ENCODE data around the gene SPOCK1. TPM values are rescaled to one million over a fixed set of nuclear protein-coding genes. Genes with fewer than 3 reads are reported as not detected.

The SPOCK1 gene
- total RNA-seq, 1 donor from 2014 or later, result 19.6 TPM

- intact Hi-C loops (cut with DNase I), result no loop called here
- DNase-seq, result no peak
- no peak for ATAC-seq (ENCODE audit: poor library complexity)
These were observed 202.8 kb downstream of the SPOCK1 start for GRCh38 chr5:137296213-137296781.

- DNase-seq (no peak), ATAC-seq (ENCODE audit: poor library complexity) (no peak)
- intact Hi-C loops (cut with DNase I), result no loop called here
These were observed 204.5 kb downstream of the SPOCK1 start for GRCh38 chr5:137294604-137295003.

- ATAC-seq (ENCODE audit: poor library complexity), result no peak
These were observed 206.6 kb downstream of the SPOCK1 start for GRCh38 chr5:137292461-137293027.

GRCh38 chr5:137291436-137291835, 207.7 kb downstream of the SPOCK1 start:
- intact Hi-C loops (cut with DNase I), result no loop called here
- DNase-seq (no peak), ATAC-seq (ENCODE audit: poor library complexity) (no peak)

More at GRCh38 chr5:137292461-137293027, 206.6 kb downstream of the SPOCK1 start:
- DNase-seq, result no peak
- intact Hi-C loops (cut with DNase I), result no loop called here

- intact Hi-C loops (cut with DNase I), result no loop called here
- no peak for DNase-seq
These were observed 208.1 kb downstream of the SPOCK1 start for GRCh38 chr5:137291031-137291430.

GRCh38 chr5:137290373-137290772, 208.8 kb downstream of the SPOCK1 start:
- DNase-seq, result no peak
- intact Hi-C loops (cut with DNase I), result no loop called here
- no peak for ATAC-seq (ENCODE audit: poor library complexity)

More at GRCh38 chr5:137291031-137291430, 208.1 kb downstream of the SPOCK1 start:
- no peak for ATAC-seq (ENCODE audit: poor library complexity)

- ATAC-seq (ENCODE audit: poor library complexity) (no peak), DNase-seq (no peak)
- intact Hi-C loops (cut with DNase I), result no loop called here
These were observed 209.3 kb downstream of the SPOCK1 start for GRCh38 chr5:137289856-137290255.

- DNase-seq, result no peak
- intact Hi-C loops (cut with DNase I), result no loop called here
- no peak for ATAC-seq (ENCODE audit: poor library complexity)
These were observed 211.6 kb downstream of the SPOCK1 start for GRCh38 chr5:137287569-137287968.

GRCh38 chr5:137286025-137286610, 213.0 kb downstream of the SPOCK1 start:
- no peak for DNase-seq
- ATAC-seq (ENCODE audit: poor library complexity), result peak; percentile 14
- intact Hi-C loops (cut with DNase I), result no loop called here

GRCh38 chr5:137283801-137284200, 215.3 kb downstream of the SPOCK1 start:
- DNase-seq (no peak), ATAC-seq (ENCODE audit: poor library complexity) (no peak)
- intact Hi-C loops (cut with DNase I), result no loop called here

- DNase-seq, result no peak
- peak; percentile 76 for ATAC-seq (ENCODE audit: poor library complexity)
- intact Hi-C loops (cut with DNase I), result no loop called here
These were observed 216.9 kb downstream of the SPOCK1 start for GRCh38 chr5:137282216-137282615.

GRCh38 chr5:137281201-137281600, 217.9 kb downstream of the SPOCK1 start:
- intact Hi-C loops (cut with DNase I), result no loop called here
- no peak for DNase-seq
- ATAC-seq (ENCODE audit: poor library complexity), result no peak

GRCh38 chr5:137280656-137281055, 218.5 kb downstream of the SPOCK1 start:
- ATAC-seq (ENCODE audit: poor library complexity), result no peak

GRCh38 chr5:137279521-137280231, 219.4 kb downstream of the SPOCK1 start:
- intact Hi-C loops (cut with DNase I), result no loop called here
- DNase-seq (no peak), ATAC-seq (ENCODE audit: poor library complexity) (no peak)

More at GRCh38 chr5:137280656-137281055, 218.5 kb downstream of the SPOCK1 start:
- DNase-seq, result no peak
- intact Hi-C loops (cut with DNase I), result no loop called here

- no peak for DNase-seq
- intact Hi-C loops (cut with DNase I), result no loop called here
- no peak for ATAC-seq (ENCODE audit: poor library complexity)
These were observed 220.7 kb downstream of the SPOCK1 start for GRCh38 chr5:137278476-137278875.

GRCh38 chr5:137275083-137275482, 224.0 kb downstream of the SPOCK1 start:
- intact Hi-C loops (cut with DNase I), result no loop called here
- ATAC-seq (ENCODE audit: poor library complexity), result no peak
- DNase-seq, result no peak

GRCh38 chr5:137273511-137273910, 225.6 kb downstream of the SPOCK1 start:
- intact Hi-C loops (cut with DNase I), result no loop called here

GRCh38 chr5:137272831-137273230, 226.3 kb downstream of the SPOCK1 start:
- intact Hi-C loops (cut with DNase I), result no loop called here
- DNase-seq, result no peak
- ATAC-seq (ENCODE audit: poor library complexity), result no peak

More at GRCh38 chr5:137273511-137273910, 225.6 kb downstream of the SPOCK1 start:
- no peak for DNase-seq
- no peak for ATAC-seq (ENCODE audit: poor library complexity)

- ATAC-seq (ENCODE audit: poor library complexity), result no peak
- DNase-seq, result no peak
- intact Hi-C loops (cut with DNase I), result no loop called here
These were observed 229.2 kb downstream of the SPOCK1 start for GRCh38 chr5:137269946-137270345.

- ATAC-seq (ENCODE audit: poor library complexity), result peak; percentile 12
These were observed 229.9 kb downstream of the SPOCK1 start for GRCh38 chr5:137269274-137269673.

More at GRCh38 chr5:137269274-137269673, 229.9 kb downstream of the SPOCK1 start:
- no peak for DNase-seq
- intact Hi-C loops (cut with DNase I), result no loop called here

Data from Right ventricle myocardium superior (tissue), 1 donor.